GM21786 (cell line): ENCODE data around the gene ST3GAL5.

ENCODE experiments used
- ATAC-seq: cut with Tn5 transposase; IDR thresholded peaks from one replicate; pipeline ENCODE4 v1.9.1; 2021; ENCODE audit not compliant: unreplicated experiment

Gene ST3GAL5

DNA sequence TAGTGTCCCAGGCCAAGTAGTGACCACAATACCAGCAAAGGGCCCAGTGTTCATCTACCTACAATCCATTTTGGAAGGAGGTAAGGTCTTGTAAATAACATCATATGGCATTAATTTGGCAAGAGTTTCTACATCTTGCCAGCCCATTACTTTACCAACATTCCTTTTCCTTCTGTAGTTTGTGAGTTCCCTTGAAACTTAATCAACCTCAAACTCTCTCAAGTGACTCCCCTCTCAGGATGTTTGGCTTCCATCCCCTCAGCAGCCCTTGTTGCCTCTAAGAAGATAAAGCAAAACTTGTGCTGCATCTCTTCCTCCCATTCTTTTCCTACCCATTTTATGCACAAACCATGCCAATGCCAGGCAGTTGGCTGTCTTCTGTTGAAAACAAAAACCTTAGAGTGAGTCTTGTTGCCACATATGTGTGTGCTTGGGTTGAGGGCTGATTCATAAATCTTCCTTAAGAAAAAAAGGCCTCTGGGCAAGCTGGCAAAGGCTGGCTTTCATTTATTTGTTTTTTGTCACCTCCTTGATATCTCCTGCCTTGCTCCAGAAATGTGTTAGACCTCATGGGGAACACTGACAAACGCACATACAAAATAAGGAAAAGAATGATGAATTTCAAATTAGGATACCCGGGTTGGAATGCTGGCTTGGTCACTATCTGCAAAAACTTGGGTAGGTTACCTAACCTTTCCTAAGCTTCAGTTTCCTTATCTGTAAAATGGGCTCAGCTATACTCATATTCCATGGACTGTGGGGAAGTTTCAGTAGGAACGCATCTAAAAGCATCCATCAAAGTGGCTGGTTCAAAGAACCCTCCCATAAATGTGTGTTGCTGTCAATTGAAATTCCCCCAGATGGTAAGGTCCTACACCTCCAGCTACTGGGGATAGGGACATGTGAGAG lies 29.4 kb upstream of the ST3GAL5 start:
- ATAC-seq: no peak

DNA sequence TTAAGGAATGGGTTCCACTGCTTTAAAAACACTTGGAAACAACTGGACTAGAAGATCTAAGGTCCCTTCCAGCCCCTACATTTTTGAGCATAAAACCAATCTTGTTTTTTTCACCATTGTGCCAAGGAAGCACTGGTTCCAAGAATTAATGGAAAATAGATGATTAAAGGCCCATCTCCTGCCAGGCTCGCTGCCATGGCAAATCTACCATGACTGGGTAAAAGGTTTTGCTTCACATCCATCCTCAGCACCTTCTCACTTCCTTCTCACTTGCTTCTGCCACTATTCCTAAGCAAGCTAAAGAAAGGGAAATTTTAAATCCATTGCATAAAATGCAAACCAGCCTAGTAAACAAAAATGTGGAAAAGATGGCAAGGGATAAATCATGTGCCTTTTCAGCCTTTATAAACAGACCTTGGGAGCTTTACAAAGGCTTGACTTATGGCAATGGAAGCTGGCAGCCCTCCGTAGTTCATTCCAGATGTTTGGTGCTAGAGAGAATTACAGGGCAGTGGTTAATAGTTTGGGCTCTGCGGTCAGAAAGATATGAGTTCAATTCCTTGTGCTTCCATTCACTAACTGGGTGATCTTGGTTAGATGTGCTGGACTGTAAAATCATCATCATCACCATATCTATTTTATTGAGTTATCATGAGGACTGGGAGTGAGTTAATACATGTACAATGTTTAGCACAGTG lies 27.0 kb upstream of the ST3GAL5 start:
- no peak for ATAC-seq

DNA sequence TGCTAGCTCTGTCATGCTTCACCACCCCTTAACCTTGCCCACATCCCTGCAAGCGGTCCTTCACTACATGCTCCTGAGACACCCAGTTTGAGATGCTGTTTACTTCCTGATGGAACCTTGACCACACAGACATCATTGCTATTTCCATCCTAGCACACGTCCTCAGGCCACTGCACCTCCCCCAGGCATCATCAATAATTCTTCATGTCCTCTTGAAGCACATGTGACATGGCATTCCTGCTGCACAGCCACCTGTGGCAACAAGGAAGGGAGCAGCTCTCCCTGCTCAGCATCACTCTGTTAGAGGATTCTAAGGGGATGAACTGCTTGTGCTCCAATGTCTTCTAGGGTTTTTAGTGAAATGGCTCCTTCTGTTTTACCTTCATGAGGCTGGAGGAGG lies 26.1 kb upstream of the ST3GAL5 start:
- no peak for ATAC-seq

DNA sequence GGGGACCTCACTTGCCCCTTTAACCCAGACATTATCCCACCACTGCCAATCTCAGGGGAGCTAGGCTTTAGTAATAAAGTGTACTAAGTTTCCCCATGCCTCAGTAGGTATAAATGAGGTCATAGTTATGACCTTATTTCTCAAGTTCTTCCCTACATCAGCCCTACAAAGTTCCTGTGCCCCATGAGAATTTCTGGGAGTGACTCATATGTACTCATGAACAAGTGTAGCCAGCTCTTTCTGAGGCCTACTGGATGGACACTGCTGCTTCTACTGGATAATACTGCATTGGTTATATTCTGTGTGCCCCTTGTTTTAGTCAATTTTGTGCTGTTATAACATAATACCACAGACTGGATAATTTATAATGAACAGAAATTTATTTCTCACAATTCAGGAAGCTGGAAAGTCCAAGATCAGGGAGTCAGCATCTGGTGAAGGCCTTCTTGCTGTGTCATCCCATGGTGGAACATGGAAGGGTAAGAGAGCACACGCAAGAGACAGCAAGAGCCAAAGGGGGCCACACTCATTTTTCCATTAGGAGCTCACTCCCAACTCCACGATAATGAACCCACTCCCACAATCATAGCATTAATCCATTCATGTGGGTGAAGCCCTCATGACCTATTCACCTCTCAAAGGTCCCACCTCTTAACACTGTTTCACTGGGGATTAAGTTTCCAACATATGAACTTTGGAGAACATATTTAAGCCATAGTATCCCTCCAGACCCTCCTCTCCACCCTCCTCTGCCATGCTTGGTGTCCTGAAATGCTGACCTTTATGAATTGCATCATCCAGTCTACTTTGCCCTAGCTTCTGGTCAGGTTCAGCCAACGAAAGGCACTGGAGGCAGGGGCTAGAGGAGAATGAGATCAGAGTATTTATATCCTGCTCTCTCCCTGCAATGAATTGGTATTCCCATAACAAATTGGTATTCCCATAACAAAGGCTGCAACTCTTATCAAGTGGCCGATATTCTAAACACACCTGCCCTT lies 25.4 kb upstream of the ST3GAL5 start:
- ATAC-seq: no peak

DNA sequence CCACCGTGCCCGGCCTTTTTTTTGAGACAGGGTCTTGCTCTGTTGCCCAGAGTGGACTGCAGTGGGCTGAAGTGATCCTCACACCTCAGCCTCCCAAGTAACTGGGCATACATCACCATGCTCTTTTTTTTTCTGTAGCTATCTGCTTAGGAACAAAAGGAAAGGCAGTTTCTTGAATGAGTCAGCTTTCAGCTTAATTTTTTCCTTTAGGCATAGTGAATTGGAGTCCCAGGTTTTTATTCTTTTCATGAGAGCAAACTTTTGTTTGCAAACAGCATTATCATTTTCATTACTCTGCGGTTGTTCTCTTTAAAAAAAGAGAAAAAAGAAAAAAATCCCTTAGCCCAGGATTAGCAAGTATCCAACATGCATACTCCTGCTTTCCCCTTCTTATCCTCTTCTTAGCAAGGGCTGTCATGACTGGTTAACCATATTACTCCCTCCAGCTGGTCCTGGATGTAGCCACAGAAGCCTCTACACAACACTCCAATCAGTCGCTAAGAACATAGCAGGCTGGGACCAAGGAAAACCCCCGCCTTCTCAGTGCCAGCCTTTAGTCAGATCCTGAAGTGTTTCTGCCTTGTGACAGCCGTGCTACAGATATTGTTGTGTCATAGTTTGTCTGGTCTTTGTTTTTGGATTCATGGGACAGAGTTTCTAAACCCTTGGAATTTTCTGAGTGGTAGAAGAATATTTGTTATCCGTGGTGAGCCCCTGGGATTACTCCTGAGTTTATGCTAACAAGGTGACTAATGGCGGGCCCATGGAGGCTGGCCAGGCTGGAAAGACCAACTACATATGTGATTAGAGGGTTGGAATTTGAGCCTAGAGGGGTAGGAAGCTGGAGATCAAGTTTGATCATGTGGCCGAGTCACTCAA lies 23.3 kb upstream of the ST3GAL5 start:
- ATAC-seq: no peak

DNA sequence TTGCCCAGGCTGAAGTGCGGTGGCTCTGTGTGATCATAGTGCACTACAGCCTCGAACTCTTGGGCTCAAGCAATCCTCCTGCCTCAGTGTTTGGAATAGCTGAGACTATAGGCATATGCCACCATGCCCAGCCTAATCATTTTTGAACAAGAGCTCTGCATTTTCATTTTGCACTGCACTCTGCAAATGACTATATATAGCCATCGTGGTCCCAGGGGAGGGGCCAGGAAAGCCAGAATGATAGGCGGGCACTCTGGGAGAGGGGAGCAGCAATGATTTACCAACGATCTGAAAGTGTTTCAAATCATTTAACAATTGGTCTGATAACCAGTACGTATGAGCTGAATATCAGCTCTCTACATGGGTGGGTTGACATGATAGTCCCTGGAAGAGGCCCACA lies 22.3 kb upstream of the ST3GAL5 start:
- ATAC-seq: no peak

DNA sequence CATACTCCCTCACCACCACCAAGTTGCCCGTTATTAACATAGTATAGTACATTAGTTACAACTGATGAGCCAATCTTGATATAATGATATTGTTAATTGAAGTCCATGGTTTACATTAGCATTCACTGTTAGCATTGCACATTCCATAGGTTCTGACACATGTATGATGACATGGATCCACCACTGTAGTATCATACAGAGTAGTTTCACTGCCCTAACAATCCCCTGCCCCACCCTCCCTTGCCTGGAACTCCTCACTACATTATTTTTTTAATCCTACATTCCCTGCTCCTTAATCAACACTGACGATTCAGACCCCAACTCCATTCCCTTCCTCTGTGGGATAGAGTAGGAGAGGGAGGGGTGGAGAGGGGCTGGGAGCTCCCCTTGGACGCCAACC lies 20.2 kb upstream of the ST3GAL5 start:
- no peak for ATAC-seq

DNA sequence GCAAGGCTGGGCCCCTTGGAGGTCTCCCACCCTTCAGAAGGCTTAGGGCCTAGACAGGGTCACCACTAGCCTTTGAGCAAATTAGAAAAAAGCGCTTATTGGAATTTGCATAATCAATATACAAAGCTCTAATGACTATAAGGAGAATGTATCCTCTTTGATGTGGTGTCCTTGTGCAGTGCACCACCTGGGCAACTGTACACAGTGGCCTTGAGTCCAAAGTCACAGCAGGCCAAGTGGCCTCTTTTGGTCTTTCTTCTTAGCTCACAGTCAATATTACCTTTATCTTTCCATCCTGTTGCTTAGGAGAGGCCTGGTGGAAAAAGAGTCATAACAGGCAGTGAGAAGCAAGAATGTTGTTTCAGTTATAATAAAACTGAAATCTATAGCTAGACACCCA lies 19.7 kb upstream of the ST3GAL5 start:
- ATAC-seq: no peak

DNA sequence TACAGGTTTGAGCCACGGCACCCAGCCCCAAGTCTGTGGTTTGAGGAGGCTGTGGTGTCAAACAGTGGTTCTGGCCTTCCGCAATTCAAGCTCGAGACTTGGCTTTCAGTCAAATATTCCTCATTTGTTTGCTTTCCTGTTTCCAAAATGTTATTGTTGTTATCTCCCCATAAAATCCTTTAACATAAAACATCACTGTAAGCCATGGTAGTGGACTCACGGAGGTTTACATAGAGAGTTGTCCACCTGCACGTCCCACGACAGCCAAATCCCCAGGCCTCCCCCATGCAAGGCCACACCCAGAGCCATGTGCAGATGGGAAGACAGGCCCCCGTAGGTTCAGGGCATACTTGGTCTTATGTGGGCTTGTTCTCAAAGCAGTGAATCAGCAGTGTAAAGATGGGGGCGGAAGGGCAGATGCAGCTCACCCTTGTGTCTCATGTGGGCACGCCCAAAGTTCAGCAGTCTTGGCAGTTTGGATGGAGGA lies 18.9 kb upstream of the ST3GAL5 start:
- no peak for ATAC-seq

DNA sequence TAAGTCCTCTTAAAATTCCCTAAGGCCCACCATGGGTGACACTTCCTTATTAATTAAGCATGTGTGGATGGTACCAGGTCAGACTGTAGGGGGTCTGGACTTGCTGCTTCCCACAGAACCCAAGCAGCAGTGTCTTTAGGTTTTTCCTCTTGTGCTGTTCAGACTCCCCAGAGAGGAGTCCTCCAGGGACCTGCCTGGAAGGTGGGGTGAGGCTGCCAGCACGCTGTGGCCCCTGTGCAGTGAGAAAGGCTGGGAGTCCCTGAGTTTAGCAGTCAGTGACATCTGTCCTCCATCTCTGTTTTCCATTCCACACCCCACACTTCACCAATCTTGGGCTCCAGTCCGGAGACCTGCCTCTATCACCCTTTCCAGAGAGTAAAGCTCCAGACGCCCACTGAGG lies 18.0 kb upstream of the ST3GAL5 start:
- no peak for ATAC-seq

DNA sequence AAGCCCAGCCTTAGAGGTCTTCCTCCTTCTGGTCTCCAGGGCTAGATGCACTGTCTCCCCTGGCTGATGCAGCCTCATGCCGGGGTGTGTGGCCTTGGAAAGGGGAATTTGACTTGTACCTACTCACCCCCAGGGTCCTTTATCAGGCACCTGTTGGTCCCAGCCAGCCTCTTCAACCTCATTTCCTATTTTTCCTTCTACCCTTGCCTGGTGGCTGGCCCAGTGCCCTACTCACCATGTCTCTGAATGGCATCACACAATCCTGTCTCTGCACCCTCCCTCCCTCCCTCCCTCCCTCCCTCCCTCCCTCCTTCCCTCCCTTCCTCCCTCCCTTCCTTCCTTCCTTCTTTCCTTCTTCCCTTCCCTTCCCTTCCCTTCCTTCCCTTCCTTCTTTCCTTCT lies 17.1 kb upstream of the ST3GAL5 start:
- no peak for ATAC-seq

DNA sequence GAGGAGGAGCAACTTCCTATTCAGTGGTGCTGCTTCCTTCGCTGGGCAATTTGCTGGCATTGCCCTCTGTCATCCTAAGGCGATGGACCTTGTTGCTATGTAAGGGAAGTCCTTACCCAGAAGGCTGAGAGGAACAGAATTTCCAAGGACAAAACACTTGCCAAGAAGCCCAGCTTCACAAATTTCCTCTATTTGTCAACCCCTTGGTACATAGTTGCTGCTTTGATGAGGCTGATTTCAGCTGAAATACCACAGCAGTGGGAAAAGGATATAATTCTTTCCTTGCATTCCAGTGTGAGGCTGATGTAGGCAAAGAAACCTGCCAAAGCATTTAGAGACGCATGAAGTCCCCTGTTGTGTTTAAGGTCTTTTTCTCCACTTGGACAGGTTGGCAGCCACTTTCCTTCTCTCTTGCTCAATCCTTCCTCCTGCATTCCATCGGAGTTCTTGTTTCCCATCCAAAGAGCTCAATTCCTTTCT lies 16.4 kb upstream of the ST3GAL5 start:
- no peak for ATAC-seq

DNA sequence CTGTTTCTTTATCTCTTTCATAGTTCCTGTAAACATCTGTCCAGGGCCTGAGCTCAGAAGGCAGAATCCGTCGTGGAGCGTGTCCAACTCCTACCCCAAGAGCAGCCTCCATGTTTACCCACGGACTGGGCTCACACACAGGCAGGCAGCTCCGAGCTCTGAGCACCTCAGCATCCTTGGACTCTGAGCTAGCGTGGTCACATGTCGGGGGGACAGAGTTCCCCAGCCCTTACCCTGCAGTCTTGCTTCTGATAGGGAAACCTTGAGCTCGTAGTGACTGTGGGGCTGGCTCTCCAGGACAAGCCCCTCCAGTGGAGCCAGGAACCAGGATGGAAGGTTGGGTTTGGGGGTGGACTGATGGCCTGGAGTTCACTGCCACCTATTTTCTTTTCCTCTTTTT lies 15.1 kb upstream of the ST3GAL5 start:
- ATAC-seq: no peak

DNA sequence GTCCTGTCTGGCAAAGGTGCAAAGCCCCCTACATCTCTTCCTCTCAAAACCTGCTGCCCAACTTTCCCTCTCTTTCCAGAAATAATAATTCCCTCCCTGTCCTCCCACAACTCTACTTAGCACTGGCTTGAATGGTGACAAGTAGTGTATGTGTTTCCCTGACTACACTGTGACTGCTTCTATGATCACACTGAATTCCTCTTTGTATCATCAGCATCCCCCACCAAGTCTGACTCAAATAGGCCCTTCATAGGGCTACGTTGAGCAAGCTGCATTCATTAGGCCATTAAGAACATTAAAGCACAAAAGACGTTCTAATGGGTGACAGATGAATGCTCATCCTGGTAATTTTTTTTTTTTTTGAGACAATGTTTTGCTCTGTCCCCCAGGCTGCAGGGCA lies 13.7 kb upstream of the ST3GAL5 start:
- no peak for ATAC-seq

DNA sequence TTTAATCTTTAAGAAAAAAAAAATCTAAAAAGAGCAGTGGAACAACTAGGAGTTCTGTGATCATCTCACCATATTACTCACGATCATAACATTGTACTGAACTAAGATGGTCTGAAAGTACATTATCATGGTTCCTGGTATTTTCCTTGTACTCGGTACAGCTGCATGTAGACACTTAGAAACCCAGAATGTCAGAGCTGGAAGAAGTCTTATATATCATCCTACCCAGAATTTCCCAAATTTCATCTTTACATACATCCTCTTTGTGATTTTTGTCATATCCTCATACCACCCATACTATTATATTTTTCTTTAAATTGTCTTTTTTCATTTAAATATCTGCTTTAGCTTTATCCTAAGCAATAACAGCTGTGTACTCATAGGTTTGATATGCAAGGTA lies 12.4 kb upstream of the ST3GAL5 start:
- no peak for ATAC-seq

DNA sequence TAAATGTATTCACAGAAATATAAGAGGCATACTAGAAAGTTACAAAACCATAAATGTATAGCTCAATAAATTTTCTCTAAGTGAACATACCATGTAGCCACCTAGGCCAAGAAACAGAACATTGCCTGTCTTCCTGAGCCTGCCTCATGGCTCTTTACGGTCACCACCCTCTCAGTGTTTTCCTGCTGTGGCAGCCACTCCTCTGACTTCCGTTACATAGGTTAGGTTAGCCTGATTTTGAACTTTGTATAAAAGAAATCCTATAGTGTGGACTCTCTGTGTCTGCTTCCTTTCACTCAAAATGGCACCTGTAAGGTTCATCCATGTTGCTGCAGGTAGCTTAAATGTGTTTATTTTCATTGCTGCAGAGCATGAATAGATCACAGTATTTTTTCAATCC lies 11.6 kb upstream of the ST3GAL5 start:
- no peak for ATAC-seq

DNA sequence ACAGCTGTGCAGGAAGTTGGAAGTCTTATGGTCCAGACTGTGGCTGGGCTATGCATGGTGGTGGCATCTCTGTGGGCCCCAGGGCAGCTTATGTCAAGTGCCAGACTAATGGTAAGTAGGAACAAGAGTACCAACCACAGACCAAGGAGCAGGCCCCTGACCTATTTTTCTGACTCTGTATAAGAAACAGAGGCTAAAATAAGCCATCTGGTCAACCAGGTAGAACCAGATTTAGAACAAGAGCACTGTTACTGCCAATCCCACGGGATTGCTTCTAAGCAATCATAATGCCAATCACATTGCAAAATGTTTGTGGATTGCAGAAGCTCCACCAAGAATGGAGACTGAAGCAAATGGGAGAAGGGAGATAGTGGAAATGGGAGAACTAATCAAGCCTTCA lies 11.1 kb upstream of the ST3GAL5 start:
- no peak for ATAC-seq

DNA sequence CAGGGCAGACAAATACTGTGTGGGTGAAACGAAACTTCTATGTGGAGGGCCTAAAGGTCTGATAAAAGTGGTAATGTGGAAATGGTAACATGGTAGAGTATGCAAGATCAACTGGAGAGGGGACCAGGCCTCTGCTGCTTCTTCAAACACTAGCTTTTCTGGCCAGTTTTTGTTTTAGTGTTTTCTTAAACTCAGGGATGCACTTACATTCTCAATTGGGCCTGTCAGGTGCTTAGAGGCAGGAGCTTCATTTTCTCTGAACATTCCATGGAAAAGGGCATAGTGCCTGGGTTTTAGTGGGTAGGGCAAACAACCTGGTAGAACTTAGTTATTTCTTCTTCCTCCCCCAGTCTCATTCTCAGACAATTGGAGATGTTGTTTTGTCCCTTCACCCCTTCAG lies 10.5 kb upstream of the ST3GAL5 start:
- ATAC-seq: no peak

DNA sequence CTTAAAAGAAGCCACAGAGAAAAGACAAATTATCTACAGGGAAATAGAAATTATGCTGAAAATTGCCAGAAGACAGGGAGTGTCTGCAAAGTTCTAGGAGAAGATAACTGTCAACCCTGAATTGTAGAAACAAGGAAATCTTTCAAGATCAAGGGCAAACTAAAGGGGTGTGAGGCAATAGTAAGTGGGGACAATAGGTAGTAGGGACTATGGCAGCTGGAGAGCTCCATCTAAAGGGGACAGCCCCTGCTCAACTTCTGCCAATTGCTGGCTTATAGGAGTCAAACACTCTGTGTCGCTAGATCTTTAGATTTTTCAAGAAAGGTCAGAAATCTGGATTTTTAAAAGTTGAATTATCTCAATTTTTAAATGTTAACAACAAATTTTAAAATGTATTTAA lies 10.1 kb upstream of the ST3GAL5 start:
- no peak for ATAC-seq
